ENCODE measurements around the gene ZEB1.
"Not testable (repeated sequence)": the region's sequence is repeated elsewhere in the genome, so short reads cannot be mapped to it uniquely, and the experiment has no call there.

ZEB1 gene

DNA sequence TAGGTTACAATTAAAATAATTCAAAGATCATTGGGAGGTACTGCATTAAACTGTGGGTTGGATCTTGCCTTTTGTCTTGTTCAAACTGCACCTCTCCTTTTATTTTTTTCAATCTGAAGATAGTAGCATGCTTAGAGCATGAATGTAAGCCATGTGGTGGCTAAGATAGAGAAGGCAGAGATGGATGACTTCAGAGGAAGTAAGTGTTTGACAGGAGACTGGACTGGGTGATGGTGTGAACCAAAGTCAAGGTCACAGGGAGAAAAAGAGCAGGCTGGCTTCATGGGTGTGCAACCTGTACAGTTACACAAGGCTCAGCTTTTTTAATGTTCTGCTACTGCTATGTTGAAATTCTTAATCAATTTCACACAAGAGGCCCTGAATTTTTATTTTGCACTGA lies 85.6 kb downstream of the ZEB1 start:
- peak; percentile 62 for DNase-seq (ENCODE audit: low read depth)
- no peak overlapping the region for H3K4me3 ChIP-seq (ENCODE audit: low read depth, low read length)
- TF ChIP-seq, protein P1, sequence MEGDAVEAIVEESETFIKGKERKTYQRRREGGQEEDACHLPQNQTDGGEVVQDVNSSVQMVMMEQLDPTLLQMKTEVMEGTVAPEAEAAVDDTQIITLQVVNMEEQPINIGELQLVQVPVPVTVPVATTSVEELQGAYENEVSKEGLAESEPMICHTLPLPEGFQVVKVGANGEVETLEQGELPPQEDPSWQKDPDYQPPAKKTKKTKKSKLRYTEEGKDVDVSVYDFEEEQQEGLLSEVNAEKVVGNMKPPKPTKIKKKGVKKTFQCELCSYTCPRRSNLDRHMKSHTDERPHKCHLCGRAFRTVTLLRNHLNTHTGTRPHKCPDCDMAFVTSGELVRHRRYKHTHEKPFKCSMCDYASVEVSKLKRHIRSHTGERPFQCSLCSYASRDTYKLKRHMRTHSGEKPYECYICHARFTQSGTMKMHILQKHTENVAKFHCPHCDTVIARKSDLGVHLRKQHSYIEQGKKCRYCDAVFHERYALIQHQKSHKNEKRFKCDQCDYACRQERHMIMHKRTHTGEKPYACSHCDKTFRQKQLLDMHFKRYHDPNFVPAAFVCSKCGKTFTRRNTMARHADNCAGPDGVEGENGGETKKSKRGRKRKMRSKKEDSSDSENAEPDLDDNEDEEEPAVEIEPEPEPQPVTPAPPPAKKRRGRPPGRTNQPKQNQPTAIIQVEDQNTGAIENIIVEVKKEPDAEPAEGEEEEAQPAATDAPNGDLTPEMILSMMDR (conservative IDR thresholded peaks at IDR 0.05; ENCODE audit: low read depth, low read length), result no peak

DNA sequence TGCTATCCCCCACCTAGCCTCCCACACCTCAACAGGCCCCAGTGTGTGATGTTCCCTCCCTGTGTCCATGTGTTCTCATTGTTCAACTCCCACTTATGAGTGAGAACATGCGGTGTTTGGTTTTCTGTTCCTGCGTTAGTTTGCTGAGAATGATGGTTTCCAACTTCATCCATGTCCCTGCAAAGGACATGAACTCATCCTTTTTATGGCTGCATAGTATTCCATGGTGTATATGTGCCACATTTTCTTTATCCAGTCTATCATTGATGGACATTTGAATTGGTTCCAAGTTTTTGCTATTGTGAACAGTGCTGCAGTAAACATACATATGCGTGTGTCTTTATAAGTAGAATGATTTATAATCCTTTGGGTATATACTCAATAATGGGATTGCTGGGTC lies 86.8 kb downstream of the ZEB1 start:
- H3K4me3 ChIP-seq (ENCODE audit: low read depth, low read length); DNase-seq (ENCODE audit: low read depth): not testable (repeated sequence)

DNA sequence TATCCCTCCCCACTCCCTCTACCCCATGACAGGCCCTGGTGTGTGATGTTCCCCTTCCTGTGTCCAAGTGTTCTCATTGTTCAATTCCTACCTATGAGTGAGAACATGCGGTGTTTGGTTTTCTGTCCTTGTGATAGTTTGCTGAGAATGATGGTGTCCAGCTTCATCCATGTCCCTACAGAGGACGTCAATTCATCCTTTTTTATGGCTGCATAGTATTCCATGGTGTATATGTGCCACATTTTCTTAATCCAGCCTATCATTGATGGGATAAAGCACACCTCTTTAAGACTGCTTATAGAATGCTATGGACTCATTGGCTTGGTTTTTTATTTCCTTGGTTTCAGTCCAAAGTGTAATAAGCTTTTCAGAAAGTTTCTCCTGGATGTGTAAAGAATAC lies 93.4 kb downstream of the ZEB1 start:
- not testable (repeated sequence) for H3K4me3 ChIP-seq (ENCODE audit: low read depth, low read length); DNase-seq (ENCODE audit: low read depth)

- TF ChIP-seq, protein P1 (conservative IDR thresholded peaks at IDR 0.05; ENCODE audit: low read depth, low read length), result no peak
- H3K4me3 ChIP-seq (ENCODE audit: low read depth, low read length), result no peak overlapping the region
- DNase-seq (ENCODE audit: low read depth), result peak; percentile 42
These were observed 94.3 kb downstream of the ZEB1 start for GRCh38 chr10:31413325-31413724.

- TF ChIP-seq, protein P1 (conservative IDR thresholded peaks at IDR 0.05; ENCODE audit: low read depth, low read length), result no peak
- no peak overlapping the region for H3K4me3 ChIP-seq (ENCODE audit: low read depth, low read length)
- DNase-seq (ENCODE audit: low read depth), result no peak
These were observed 99.5 kb downstream of the ZEB1 start for GRCh38 chr10:31418481-31418880.

- TF ChIP-seq, protein P1 (conservative IDR thresholded peaks at IDR 0.05; ENCODE audit: low read depth, low read length), result no peak
- no peak overlapping the region for H3K4me3 ChIP-seq (ENCODE audit: low read depth, low read length)
- DNase-seq (ENCODE audit: low read depth), result peak; percentile 30
These were observed 100.5 kb downstream of the ZEB1 start for GRCh38 chr10:31419394-31420063.

- TF ChIP-seq, protein P1 (conservative IDR thresholded peaks at IDR 0.05; ENCODE audit: low read depth, low read length), result no peak
- no peak overlapping the region for H3K4me3 ChIP-seq (ENCODE audit: low read depth, low read length)
- DNase-seq (ENCODE audit: low read depth), result no peak
These were observed 102.3 kb downstream of the ZEB1 start for GRCh38 chr10:31421322-31421721.

- no peak for DNase-seq (ENCODE audit: low read depth)
- TF ChIP-seq, protein P1 (conservative IDR thresholded peaks at IDR 0.05; ENCODE audit: low read depth, low read length), result no peak
- no peak overlapping the region for H3K4me3 ChIP-seq (ENCODE audit: low read depth, low read length)
These were observed 103.6 kb downstream of the ZEB1 start for GRCh38 chr10:31422634-31423033.

Measured in choroid plexus epithelial cell (primary cell).